Esophagus mucosa (tissue), 1 donor: ENCODE results near the gene VASP. TPM values are rescaled to one million over a fixed set of nuclear protein-coding genes. Genes with fewer than 3 reads are reported as not detected.

Source experiments
- ATAC-seq: fragments of 200-7000 bp; cut with Tn5 transposase; one replicate; pipeline ENCODE4 v1.9.1; 2020
- total RNA-seq: library from RNA; stranded (reverse); gene quantifications from one replicate; pipeline ENCODE4 v1.2.4, GENCODE V29; 2023
- donor health status: DM: yes; HTN: yes; CAD: no.

Gene VASP
- 48.8 TPM for total RNA-seq

DNA sequence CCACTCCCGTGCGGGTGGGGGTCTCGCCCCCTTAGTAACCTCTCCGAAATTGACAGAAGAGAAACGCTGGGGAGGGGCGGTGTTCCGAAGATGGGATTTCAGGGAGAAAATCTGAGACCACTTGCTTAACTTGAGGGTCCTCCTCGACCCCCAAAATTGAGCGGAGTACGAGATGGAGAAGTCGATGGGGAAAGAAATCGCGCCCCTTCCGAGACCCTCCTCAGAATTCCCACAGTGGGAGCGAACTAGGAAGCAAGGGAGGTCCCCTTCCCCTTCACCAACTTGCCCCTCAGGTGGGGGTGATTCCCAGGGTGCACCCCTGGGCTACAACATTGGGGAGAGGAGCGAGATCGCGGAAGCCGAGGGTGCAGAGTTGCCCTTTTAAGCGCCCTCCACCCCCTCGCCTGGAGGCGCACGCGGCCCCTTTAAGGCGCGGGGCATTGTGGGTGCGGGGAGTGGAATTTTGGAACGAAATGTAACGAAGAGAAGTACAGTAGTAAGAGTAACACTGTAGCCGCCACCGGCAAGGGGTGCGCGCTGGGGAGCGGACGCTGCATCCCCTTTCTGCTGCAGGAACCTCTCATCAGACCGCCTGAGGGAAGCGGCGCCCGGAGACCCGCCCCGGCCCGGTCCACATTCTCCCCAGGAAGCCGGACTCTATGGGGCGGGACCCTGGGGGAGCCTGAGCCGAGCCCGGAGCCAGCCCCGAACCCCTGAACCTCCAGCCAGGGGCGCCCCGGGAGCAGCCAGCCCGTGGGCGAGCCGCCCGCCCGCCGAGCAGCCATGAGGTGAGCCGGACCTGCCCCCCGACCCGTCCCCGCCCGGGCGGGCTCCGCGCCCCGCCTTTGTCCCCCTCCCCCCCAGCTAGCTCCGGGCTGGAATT is at the start of gene VASP:
Gene VASP (plus strand): TSS at position 491 of the 883 bp plus-strand sequence. CDS start 293 bp downstream, at position 784.
- peak; percentile 75 for ATAC-seq

DNA sequence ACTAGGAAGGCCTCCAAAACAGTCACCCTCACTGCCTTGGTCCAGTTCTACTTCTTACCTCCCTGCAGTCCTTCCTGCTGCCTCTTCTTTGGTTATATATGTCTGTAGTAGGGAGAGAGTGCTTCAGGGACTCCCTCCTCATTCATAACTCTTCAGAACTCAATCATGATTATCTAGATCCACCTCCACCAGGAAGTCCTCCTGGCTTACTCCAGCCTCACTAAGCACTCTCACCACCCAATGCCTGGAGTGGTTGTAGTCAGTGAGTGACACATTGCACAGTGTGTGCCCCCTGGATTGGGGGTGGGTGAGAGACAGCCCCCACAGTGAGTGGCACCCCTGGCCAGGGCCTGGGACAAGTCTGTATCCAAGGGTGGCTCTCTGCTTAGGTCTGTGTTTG is 49.5 kb upstream of the VASP start:
- ATAC-seq, result no peak

DNA sequence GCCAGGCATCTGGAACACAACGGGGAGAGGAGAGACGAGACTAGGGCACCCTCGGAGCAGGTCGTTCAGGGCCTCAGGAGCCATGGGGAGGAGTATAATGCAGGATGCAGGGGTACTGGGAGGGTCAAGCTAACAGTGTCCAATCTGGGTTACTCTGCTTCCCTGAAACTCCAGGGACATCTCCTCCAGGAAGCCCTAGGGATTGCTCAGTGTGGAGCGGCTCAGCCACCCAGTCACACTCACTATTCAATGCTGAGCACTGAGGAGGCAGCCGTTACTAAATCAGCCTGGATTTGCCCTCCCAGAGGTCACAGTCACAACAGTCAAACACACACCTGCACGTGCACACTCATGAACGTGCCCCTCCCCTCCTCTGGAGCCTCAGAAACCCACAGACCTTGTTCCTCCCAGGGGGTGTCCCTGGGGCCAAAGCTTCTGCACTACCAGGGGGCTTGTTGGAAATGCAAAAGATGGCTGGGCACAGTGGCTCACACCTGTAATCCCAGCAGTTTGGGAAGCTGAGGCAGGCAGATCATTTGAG is 46.4 kb upstream of the VASP start:
- no peak for ATAC-seq

DNA sequence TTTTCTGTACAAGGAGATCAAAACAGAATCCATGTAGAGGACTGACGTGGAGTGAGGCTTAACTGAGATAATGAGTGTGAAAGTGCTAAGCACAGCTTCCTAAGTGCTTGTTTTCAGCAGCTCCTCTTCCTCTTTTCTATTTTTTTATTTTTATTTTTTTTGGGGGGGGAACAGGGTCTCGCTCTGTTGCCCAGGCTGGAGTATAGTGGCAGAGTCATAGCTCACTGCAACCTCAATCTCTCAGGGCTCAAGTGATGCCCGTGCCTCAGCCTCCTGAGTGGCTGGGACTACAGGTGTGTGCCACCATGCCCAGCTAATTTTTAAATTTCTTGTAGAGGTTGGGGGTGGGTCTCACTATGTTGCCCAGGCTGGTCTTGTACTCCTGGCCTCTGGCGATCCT is 45.1 kb upstream of the VASP start:
- ATAC-seq, result no peak

- ATAC-seq, result no peak
Observed at GRCh38 chr19:45463241-45463640, 44.0 kb upstream of the VASP start.

GRCh38 chr19:45464274-45464673 is 43.0 kb upstream of the VASP start:
- no peak for ATAC-seq

GRCh38 chr19:45464852-45465441 is 42.3 kb upstream of the VASP start:
- no peak for ATAC-seq

DNA sequence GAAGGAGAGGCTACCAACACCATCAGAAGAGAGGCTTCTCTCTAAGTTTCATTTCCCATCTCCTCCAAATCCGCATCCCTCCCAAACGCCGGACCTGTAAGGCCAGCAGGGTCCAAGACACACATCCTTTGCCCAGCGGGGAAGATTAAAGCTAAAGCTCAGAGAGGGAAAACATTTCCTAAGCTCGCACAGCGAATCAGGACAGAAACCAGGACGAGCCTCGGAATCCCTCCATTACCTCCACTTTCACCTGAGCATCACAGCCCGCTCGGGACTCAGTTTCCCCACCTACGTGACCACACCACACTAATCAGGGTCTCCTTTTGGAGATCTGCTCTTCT is 40.2 kb upstream of the VASP start:
- ATAC-seq, result no peak

GRCh38 chr19:45467456-45468158 is 39.7 kb upstream of the VASP start, which contains the start of gene FOSB:
Gene FOSB (plus strand): TSS chr19:45467996. CDS start chr19:45468587, 591 bp downstream.
- ATAC-seq, result peak; percentile 48

DNA sequence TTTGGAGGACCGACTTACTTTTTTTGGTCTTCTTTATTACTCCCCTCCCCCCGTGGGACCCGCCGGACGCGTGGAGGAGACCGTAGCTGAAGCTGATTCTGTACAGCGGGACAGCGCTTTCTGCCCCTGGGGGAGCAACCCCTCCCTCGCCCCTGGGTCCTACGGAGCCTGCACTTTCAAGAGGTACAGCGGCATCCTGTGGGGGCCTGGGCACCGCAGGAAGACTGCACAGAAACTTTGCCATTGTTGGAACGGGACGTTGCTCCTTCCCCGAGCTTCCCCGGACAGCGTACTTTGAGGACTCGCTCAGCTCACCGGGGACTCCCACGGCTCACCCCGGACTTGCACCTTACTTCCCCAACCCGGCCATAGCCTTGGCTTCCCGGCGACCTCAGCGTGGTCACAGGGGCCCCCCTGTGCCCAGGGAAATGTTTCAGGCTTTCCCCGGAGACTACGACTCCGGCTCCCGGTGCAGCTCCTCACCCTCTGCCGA is 39.1 kb upstream of the VASP start:
- no peak for ATAC-seq

- peak; percentile 10 for ATAC-seq
Observed at GRCh38 chr19:45468803-45469131, 38.5 kb upstream of the VASP start.

GRCh38 chr19:45469132-45469944 is 37.9 kb upstream of the VASP start:
- peak; percentile 82 for ATAC-seq

- ATAC-seq, result peak; percentile 53
Observed at GRCh38 chr19:45469945-45470761, 37.1 kb upstream of the VASP start.

- no peak for ATAC-seq
Observed at GRCh38 chr19:45470762-45471081, 36.6 kb upstream of the VASP start.

DNA sequence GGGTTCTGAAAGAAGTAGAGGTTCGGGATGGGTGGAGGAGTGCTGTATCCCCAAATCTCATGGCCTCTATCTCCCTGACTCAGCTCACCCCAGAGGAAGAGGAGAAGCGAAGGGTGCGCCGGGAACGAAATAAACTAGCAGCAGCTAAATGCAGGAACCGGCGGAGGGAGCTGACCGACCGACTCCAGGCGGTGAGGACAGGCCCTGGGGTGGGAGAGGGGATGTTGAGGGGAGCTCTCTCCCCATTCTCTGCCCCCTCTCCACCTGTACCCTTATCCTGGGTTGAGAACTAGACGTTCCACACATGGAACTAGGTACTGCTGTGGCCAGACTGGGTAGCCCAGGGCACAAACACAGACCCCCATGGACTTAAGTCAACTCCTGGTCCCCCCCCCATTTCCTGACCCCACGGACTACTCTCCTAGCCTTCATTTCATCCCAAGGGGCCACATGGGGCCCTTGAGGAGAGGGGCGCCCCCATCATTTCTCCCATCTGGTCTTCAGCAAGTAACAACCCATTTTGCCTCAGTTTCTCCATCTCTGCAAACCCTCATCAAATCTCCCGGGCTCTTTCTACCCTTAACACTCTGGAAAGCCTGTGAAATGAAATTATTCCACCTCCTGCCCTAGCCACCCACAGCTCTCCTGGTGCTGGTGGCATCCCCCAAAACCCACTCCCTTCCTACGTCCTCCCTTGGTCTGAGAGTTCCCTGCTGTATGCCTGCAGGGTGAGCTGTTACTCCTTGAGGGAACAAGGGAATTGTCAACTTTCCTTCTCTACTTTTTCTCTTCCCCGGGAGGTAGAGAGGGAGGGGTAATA is 36.0 kb upstream of the VASP start:
- no peak for ATAC-seq

DNA sequence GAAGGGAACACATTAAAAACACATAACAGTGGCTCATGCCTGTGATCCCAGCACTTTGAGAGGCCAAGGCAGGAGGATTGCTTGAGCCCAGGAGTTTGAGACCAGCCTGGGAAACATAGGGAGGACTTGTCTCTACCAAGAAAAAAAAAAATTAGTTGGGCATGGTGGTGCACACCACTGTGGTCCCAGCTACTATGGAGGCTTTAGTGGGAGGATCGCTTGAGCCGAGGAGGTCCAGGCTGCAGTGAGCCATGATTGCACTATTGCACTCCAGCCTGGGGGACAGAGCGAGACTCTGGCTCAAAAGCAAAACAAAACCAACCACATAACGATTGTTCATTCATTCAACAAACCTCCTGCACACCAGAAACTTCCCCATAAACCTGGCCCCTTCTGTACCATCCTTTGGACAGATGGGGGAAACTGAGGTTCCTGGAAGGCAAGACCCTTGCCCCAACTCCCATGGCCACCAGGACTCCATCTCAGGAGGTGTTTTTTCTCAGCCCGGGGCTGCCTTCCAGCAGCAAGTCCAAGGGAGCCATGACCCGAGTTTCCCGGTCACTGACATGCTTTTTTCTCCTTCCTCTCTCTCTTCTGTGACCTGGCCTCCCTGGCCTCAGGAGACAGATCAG is 35.2 kb upstream of the VASP start:
- ATAC-seq, result no peak

DNA sequence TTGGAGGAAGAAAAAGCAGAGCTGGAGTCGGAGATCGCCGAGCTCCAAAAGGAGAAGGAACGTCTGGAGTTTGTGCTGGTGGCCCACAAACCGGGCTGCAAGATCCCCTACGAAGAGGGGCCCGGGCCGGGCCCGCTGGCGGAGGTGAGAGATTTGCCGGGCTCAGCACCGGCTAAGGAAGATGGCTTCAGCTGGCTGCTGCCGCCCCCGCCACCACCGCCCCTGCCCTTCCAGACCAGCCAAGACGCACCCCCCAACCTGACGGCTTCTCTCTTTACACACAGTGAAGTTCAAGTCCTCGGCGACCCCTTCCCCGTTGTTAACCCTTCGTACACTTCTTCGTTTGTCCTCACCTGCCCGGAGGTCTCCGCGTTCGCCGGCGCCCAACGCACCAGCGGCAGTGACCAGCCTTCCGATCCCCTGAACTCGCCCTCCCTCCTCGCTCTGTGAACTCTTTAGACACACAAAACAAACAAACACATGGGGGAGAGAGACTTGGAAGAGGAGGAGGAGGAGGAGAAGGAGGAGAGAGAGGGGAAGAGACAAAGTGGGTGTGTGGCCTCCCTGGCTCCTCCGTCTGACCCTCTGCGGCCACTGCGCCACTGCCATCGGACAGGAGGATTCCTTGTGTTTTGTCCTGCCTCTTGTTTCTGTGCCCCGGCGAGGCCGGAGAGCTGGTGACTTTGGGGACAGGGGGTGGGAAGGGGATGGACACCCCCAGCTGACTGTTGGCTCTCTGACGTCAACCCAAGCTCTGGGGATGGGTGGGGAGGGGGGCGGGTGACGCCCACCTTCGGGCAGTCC is 34.5 kb upstream of the VASP start:
- ATAC-seq, result no peak

DNA sequence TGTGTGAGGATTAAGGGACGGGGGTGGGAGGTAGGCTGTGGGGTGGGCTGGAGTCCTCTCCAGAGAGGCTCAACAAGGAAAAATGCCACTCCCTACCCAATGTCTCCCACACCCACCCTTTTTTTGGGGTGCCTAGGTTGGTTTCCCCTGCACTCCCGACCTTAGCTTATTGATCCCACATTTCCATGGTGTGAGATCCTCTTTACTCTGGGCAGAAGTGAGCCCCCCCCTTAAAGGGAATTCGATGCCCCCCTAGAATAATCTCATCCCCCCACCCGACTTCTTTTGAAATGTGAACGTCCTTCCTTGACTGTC is 34.0 kb upstream of the VASP start:
- ATAC-seq, result no peak
